ENCODE results near the gene TSPAN12.
A peak's percentile ranks its signal among the peaks of the same experiment; 100 is the strongest.

The TSPAN12 gene

GRCh38 chr7:120842121-120842621 is 15.8 kb downstream of the TSPAN12 start:
- no peak for DNase-seq

- DNase-seq, result no peak
Measured at GRCh38 chr7:120841608-120842007, 16.3 kb downstream of the TSPAN12 start.

DNA sequence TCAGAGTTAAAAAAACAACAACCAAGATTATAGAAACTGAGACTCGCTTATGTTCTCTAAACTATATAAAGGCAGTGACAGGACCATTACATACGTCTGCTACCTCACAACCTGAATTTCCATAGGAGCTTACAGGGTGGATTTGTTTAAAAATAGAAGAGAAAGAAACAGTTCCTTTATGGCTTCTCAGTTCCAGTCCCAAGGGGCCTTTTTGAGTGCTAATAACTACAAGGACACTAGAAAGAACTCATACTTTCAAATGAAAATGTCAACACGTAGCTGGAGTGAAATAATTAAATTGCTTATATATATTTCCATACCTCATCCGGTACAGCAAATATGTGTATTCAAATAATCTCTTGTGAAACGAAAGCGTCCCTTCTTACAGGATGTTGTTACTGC is 19.7 kb downstream of the TSPAN12 start:
- DNase-seq, result no peak

DNA sequence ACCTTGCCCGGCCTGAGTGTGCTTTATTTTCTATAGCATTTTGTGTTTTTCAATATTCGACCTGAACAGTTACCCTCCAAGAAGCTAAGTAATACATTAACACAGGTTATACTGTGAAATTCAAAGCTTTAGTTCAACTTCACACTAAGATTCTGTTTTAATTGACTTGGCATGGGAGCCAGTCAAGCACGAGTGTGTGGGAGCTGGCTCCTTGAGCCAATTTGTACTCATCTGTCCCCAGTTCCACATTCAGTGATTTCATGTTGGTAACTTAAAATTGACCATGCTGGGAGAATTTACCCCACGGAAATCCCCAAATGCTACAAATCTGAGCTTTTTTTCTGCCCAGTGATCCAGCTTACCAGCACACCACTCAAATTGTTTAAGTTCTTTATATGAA is 20.3 kb downstream of the TSPAN12 start:
- no peak for DNase-seq

GRCh38 chr7:120836556-120837115 is 21.3 kb downstream of the TSPAN12 start:
- DNase-seq, result no peak

DNA sequence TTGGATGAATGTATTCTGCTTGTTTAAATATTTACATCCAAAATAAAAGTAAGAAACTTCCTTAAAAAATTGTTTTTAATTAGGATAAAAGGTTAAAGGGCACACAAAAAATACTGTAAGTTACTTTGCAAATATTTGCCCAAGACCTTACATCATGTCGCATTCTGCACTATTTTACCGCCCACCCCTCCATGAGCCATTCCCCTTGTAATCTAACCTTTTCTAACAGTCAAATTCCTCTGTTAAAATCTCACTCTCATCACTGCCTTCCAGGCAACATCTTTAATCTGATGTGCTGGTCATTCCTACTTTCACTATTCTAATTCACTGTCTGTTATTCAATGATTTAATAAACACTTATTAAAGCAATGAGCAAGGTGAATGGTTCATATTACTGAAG is 23.2 kb downstream of the TSPAN12 start:
- no peak for DNase-seq

DNA sequence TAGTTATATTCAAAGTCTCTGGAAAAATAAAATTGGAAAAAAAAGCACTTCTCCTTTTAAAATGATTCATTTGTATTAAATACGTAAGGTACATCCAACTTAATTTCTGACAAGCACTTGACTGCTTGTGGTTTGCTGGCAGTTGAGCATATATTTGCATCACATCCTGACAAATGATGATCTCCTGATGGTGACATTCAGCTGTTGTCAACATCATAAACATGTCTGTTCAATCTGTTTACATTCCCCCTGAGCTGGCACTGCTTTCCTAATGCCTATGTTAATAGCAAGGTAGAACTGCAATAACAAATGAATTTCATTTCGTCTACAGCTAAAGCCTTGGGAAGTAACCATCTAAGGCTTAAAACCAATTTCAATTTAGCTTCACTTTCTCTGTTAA is 24.4 kb downstream of the TSPAN12 start:
- DNase-seq, result no peak

DNA sequence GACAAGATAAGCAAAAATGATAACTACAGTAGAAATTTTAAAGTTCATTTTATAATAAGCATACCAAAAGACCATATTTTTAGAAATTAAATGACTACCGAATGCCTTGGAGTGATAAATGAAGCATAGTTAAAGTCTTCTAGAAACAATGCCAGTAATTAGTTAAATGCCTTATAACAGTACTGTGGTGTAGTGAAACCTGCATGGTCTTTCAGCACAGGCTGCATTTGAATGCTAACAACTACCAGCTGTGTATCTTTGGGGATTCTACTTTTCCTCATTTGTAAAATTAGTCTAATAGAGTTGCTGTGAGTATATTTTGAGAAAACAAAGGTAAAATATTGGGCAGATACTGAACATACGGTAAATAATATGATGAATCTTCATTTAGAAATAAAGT is 25.1 kb downstream of the TSPAN12 start:
- no peak for DNase-seq

- no peak for DNase-seq
Measured at GRCh38 chr7:120831260-120831659, 26.7 kb downstream of the TSPAN12 start.

DNA sequence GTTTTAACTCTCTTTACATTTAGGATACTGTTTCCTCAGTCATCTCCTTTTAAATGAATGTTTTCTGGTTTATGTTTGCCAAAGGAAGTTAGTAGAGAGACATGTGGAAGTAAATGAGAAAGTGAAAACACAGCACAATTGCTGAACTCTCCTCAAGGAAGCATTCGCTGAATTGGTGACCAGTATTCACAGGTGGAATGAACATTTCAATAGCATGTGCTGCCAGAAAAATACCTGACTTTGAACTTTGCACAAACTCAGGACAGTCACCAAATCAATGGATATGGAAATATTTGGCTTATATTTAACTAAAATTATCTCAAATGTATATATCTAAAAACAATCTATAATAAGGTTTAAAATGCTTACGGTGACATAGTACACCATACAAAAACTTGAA is 28.5 kb downstream of the TSPAN12 start:
- DNase-seq, result no peak

DNA sequence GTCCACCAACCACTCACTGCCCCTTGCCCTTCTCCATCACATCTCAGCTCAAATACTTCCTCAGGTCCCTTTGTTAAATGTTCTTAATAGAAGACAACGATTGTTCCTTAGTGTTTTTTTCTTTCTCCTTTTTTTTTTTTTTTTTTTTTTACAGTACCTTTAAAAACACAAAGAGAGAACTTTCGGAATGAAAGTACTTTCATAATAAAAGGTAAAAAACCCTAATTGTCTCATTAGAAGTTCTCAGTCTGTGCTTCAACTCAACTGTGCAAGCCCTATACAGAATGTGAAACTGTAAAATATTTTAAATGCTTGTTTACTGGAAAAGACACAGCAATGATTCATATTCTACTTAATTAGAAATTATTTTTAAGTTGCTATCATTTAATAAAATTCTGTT is 29.4 kb downstream of the TSPAN12 start:
- no peak for DNase-seq

DNA sequence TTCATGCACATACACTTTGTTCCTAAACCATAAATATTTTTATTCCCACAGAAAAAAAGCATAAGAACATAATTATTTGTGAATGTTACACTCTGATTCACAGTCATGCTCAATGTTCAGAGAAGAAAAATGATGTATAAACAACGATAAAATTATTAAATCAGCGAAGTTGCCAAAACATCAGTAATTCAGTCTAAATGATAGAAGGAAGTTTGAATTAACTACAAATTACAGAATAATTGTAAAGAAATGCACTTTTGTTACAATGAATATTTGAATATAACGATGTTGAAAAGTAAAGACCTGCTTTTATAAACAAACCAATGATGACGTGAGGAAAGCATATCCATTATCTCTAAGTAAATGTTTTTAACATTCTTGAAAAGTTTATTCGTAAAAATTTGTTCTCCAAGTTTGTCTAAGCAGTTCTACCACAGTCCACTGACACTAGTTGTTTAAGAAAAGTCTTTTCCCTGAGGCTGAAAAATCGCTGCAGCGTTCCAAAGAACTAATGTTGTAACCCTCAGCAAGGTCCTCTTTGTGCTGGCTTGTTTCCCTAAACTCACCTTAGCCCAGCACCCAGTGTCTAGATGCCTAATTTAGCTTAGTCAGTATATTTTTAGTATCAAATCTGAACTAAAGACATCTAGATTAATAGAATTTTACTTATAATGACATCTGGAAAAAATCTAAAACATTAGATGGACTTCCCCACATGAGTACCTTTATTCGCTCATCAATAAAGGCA is 30.4 kb downstream of the TSPAN12 start:
- DNase-seq, result no peak

DNA sequence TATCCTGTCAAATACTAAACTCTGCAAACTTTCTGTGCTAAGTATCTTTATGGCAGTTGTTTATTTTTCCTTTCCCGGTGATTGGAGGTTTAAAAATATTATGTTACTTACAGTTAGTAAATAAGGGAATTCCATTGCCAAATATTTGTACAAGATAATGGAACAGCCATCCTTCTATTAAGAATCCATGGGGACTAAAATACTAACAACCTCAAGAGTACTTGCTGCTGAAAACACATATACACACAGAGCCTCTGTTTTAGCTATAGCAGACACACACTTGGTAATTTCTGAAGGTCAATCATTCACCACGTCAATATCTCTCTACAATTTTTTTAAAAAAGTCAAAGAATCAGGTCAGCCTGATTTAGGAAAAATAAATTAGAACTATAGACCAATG is 32.4 kb downstream of the TSPAN12 start:
- no peak for DNase-seq

- DNase-seq, result no peak
Measured at GRCh38 chr7:120825152-120825551, 32.8 kb downstream of the TSPAN12 start.

GRCh38 chr7:120819861-120820260 is 38.1 kb downstream of the TSPAN12 start:
- DNase-seq, result no peak

DNA sequence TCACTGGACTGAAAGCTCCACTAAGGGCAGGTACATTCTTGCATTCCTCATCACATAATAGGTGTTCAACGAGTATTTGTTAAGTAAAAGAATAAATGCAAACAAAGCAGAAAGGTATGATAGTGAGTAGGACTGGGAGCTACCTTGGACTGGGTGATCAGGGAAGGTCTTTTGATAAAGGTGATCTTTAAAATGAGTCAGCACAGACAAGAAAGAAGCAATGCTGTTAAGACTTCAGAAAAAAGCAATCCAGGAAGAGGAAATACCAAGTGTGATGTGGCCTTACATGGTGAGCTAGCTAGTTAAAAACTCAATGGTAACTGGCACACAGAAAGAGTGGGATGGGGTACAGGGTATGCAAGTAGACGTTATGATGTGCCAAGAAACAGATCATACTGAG is 40.1 kb downstream of the TSPAN12 start:
- no peak for DNase-seq

- DNase-seq, result no peak
Measured at GRCh38 chr7:120814253-120814939, 43.5 kb downstream of the TSPAN12 start.

DNA sequence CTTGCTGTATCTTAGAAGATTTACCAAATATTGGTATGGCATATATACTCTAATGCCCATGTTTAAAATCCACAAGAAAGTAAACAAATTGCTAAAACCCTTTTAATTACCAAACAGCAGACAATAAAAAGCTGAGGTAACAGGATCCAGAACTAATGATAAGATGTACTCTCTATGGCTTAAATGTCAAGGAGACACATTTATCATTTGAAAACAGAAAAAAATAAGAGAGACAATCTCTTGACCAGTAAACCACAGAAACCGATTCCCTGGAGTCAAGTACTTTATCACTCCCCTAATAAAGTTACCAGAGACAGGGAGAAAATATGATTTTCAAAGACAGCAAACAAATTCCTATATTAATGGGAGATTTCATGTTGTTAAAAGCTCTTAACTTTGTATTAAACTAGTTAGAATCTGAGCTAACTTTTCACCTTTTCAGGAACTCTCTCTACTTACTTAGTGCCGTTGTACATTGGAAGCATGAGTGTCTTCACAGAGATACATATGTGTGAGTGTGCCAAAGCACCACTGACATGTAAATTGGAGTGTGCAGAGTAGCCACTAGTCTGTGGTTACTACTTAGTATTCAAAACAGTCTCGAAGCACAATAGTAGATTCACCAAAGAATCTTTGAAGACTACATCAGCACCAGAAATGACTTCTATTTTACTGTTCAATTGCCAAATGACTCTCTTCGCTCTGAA is 44.2 kb downstream of the TSPAN12 start:
- DNase-seq, result peak; percentile 58

DNA sequence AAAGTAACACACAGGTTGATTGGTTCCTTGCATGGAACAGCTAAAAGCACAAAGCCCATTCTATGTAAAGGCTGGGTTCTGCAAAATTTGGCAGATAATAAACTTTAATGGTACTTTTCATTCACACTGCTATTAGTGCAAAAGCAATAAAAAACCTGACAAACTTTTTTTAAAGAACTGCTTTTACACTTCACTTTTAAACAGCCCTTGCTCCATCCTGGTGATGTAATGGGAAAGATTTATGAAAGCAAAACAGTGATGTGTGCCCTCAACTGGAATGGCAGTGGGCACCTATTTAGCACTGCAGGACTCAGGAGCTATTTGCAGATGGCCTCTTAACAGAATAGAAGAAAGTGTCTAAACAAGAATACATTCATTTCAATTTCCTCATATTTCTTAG is 44.9 kb downstream of the TSPAN12 start:
- DNase-seq, result no peak

- DNase-seq, result no peak
Measured at GRCh38 chr7:120809260-120809659, 48.7 kb downstream of the TSPAN12 start.

- no peak for DNase-seq
Measured at GRCh38 chr7:120807390-120807789, 50.6 kb downstream of the TSPAN12 start.

DNA sequence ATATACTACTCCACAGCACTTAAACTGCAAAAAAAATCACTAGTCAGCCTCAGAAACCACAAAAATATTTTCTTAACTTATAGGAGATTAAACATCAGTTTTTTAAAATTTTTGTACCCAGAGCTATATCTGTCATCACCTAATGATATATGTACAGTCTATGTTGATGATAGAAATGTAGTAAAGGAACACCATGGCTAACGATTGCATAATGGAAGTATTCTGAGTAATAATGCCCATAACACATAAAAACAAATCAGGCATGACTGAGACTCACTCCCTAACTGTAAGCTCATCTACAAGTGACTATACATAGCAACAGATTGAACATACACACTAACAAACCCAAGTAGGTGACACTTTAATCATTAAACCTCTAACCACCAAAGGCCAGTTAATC is 51.3 kb downstream of the TSPAN12 start:
- no peak for DNase-seq

GRCh38 chr7:120805636-120806388 is 52.1 kb downstream of the TSPAN12 start:
- DNase-seq, result peak; percentile 73
